Panc1 (cell line): ENCODE data around the gene ACTR3C. TPM values are rescaled to one million over a fixed set of nuclear protein-coding genes. Genes with fewer than 3 reads are reported as not detected.
A peak's percentile ranks its signal among the peaks of the same experiment; 100 is the strongest.

ENCODE experiments used
- ATAC-seq: fragments of 200-7000 bp; cut with Tn5 transposase; 2 replicates; pipeline ENCODE4 v1.9.1; 2020; ENCODE audit warnings: mild to moderate bottlenecking, moderate library complexity
- BruUV-seq: library from RNA; stranded (reverse); fragments of 400-500 nt; replicated peaks from 2 replicates; lab custom pipeline; 2021; lab: Mats Ljungman, UMichigan
- CTCF ChIA-PET: fragments of 300-600 bp; sonication (Branson Sonifier 250); formaldehyde crosslinking; loops from one replicate; lab custom pipeline; 2022; ENCODE audit warnings: antibody characterized with exemption; lab: Charles Lee
- POLR2A ChIA-PET: fragments of 300-600 bp; sonication (Branson Sonifier 250); formaldehyde crosslinking; loops from one replicate; lab custom pipeline; 2022; ENCODE audit warnings: antibody characterized with exemption; lab: Charles Lee
- DNase-seq: peaks from one replicate; pipeline ENCODE4 v3.0.0-alpha.2; 2010; ENCODE audit warnings: low read depth, low spot score
- H3K27ac ChIP-seq: 2 replicates; pipeline ENCODE4 v1.5.1; 2011; ENCODE audit warnings: mild to moderate bottlenecking, low read length, inconsistent platforms
- H3K27me3 ChIP-seq: fragments of 200-500 bp; sonication (Bioruptor generic); 2 replicates; pipeline ENCODE4 v1.6.0; 2014; ENCODE audit warnings: low read length, inconsistent platforms; ENCODE audit not compliant: control insufficient read depth, insufficient read depth
- H3K36me3 ChIP-seq: fragments of 200-500 bp; sonication (Bioruptor generic); 2 replicates; pipeline ENCODE4 v1.5.1; 2014; ENCODE audit warnings: inconsistent platforms, mild to moderate bottlenecking, low read length, moderate library complexity; ENCODE audit not compliant: control insufficient read depth, insufficient read depth
- H3K4me1 ChIP-seq: 2 replicates; pipeline ENCODE4 v1.5.1; 2011; ENCODE audit warnings: inconsistent platforms, mild to moderate bottlenecking, low read length, moderate library complexity; ENCODE audit not compliant: control insufficient read depth, insufficient read depth
- H3K4me3 ChIP-seq, 2 experiments: 2 replicates each; pipeline ENCODE4 v1.5.1; 2011 to 2012; ENCODE audit warnings: low read depth in 2 of 2, low read length in 2 of 2, mild to moderate bottlenecking in 2 of 2, inconsistent platforms in 1 of 2, moderate library complexity in 1 of 2
- H3K9me3 ChIP-seq: fragments of 200-500 bp; sonication (Bioruptor generic); 2 replicates; pipeline ENCODE4 v1.5.1; 2014; ENCODE audit warnings: low read depth, mild to moderate bottlenecking, inconsistent platforms, low read length, moderate library complexity; ENCODE audit not compliant: control insufficient read depth, insufficient read depth
- CTCF ChIP-seq: fragments of 450-650 bp; IDR thresholded peaks from 2 replicates; pipeline ENCODE4 v1.5.1; 2017; ENCODE audit warnings: mild to moderate bottlenecking
- POLR2AphosphoS5 ChIP-seq: IDR thresholded peaks from 2 replicates; pipeline ENCODE4 v1.6.1; 2012; ENCODE audit warnings: mild to moderate bottlenecking, low read depth, low read length, moderate library complexity
- REST ChIP-seq, 2 experiments: IDR thresholded peaks; 2 replicates each; pipeline ENCODE4 v1.6.1; 2011 to 2012; ENCODE audit warnings: low read depth in 2 of 2, control low read depth in 1 of 2, low read length in 1 of 2, mild to moderate bottlenecking in 1 of 2, moderate library complexity in 1 of 2; ENCODE audit not compliant: insufficient read depth in 1 of 2
- SIN3A ChIP-seq: IDR thresholded peaks from 2 replicates; pipeline ENCODE4 v1.6.1; 2012; ENCODE audit warnings: low read depth, mild to moderate bottlenecking, low read length, moderate library complexity, borderline replicate concordance; ENCODE audit not compliant: insufficient read depth
- TCF7L2 ChIP-seq: IDR thresholded peaks from 2 replicates; pipeline ENCODE4 v1.6.1; 2011; ENCODE audit warnings: mild to moderate bottlenecking, low read depth, low read length, inconsistent platforms
- in situ Hi-C: cut with HindIII; loops from 2 replicates; pipeline ENCODE4 v1.10.0; 2016; ENCODE audit warnings: low sequenced_read_pairs, low pct_unique_long_range_greater_than_20kb
- intact Hi-C: fragments of 100-400 bp; cut with micrococcal nuclease; formaldehyde crosslinking; loops from one replicate; pipeline ENCODE4 v1.10.0; 2022; ENCODE audit not compliant: unreplicated experiment
- total RNA-seq: library from RNA; stranded (reverse); gene quantifications from one replicate; pipeline ENCODE4 v1.2.1, GENCODE V29; 2021; ENCODE audit not compliant: unreplicated experiment

The ACTR3C gene
- total RNA-seq, 1 experiment from 2014 or later: 6.5 TPM

GRCh38 chr7:150367677-150368095 is 44.3 kb upstream of the ACTR3C start:
- ChIA-PET POLR2A (interaction anchor here (1.8 kb wide), 1 partner anchor 10 kb away, joined by 10 read pairs; no protein-coding TSS in a partner anchor), CTCF (no interaction called here)
- BruUV-seq: no TSS peak
- H3K27ac ChIP-seq: peak overlapping the region; percentile 96
- H3K27me3 ChIP-seq: no peaks in the 10 kb centered on the region
- H3K4me1 ChIP-seq: peaks cover 35% of the 10 kb centered on the region
- peaks cover 5% of the 10 kb centered on the region for H3K36me3 ChIP-seq
- no peak for TF ChIP-seq CTCF
- no peak for TF ChIP-seq REST (IDR thresholded peaks at IDR 0.05; ENCODE audit: insufficient read depth in 1 of 2, low read depth in 2 of 2, low read length in 1 of 2)
- no peak for TF ChIP-seq TCF7L2
- no peak; the same call in 1 of the 2 replicates for TF ChIP-seq POLR2AphosphoS5
- no peak for TF ChIP-seq SIN3A
- no peak for DNase-seq
- in situ Hi-C loops (no loop called here), intact Hi-C loops (no loop called here)
- no peaks in the 10 kb centered on the region for H3K9me3 ChIP-seq
- H3K4me3 ChIP-seq: peak overlapping the region; percentile 96 to 97
- ATAC-seq: peak; percentile 78

DNA sequence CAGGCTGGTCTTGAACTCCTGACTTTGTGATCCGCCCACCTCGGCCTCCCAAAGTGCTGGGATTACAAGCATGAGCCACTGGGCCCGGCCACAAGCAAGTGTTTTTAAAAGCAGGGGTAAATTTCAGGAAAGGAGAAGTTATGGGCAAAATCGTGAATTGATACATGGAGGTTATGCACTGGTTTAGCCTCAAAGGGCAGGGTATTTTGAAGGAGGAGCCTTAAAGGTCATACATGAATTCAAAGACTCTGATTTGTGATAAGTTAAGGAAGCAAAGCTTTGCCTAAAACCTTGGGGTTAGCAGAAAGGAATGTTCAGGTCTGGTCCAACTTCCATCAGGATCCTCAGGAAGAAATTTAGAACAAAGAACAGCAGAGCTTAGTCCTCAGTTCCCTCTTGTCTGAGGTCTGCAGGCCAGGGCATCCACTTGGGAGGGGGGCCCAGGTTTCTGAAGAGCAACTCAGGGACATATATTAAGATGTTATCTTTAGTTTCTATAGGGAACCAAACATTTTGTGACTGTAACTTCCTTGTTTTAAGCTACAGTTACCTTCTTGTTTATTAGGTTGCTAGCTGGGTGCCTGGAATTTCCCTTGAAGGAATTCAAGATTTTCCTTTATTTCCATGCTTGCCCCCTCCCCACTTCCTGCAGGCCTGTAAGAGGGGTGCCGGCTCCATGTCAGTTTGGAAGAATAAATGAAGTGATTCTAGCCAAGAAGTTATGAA is 42.5 kb upstream of the ACTR3C start:
- DNase-seq (no peak), ATAC-seq (no peak)
- ChIA-PET CTCF (no interaction called here), POLR2A (interaction anchor here (0.6 kb wide), 1 partner anchor 22 kb away, joined by 4 read pairs; no protein-coding TSS in a partner anchor)
- in situ Hi-C loops (no loop called here), intact Hi-C loops (no loop called here)
- Histone ChIP-seq H3K9me3 (no peaks in the 10 kb centered on the region), H3K27ac (peak overlapping the region; percentile 79), H3K4me3 (no peak overlapping the region), H3K4me1 (peaks cover 33% of the 10 kb centered on the region), H3K36me3 (peaks cover 5% of the 10 kb centered on the region; the same call in 1 of the 2 replicates), H3K27me3 (no peaks in the 10 kb centered on the region)
- BruUV-seq: no TSS peak
- no peak for TF ChIP-seq CTCF
- no peak for TF ChIP-seq TCF7L2
- TF ChIP-seq SIN3A: no peak
- TF ChIP-seq POLR2AphosphoS5: no peak
- TF ChIP-seq REST (IDR thresholded peaks at IDR 0.05; ENCODE audit: insufficient read depth in 1 of 2, low read depth in 2 of 2, low read length in 1 of 2): no peak
